ENCODE data around the gene MVK.

Gene MVK

GRCh38 chr12:109559601-109560000 lies 14.0 kb upstream of the MVK start:
- Histone ChIP-seq H3K4me3 (ENCODE audit: low read depth, low read length) (no peak overlapping the region), H3K27ac (no peak overlapping the region), H2AFZ (no peak overlapping the region), H3K27me3 (ENCODE audit: control insufficient read depth, insufficient read depth, low read length) (no peaks in the 10 kb centered on the region), H3K4me1 (no peaks in the 10 kb centered on the region), H3K4me2 (ENCODE audit: low read length) (no peak overlapping the region), H3K9ac (no peak overlapping the region), H3K79me2 (no peaks in the 10 kb centered on the region), H3K36me3 (ENCODE audit: control insufficient read depth, insufficient read depth, low read length) (no peaks in the 10 kb centered on the region), H3K9me3 (ENCODE audit: control insufficient read depth, low read length) (no peaks in the 10 kb centered on the region)
- no peak for TF ChIP-seq CTCF (IDR thresholded peaks at IDR 0.05)

GRCh38 chr12:109560867-109561710 lies 12.5 kb upstream of the MVK start:
- Histone ChIP-seq H3K79me2 (no peaks in the 10 kb centered on the region), H3K4me2 (ENCODE audit: low read length) (no peak overlapping the region), H2AFZ (no peak overlapping the region), H3K36me3 (ENCODE audit: control insufficient read depth, insufficient read depth, low read length) (no peaks in the 10 kb centered on the region), H3K4me1 (no peaks in the 10 kb centered on the region), H3K27me3 (ENCODE audit: control insufficient read depth, insufficient read depth, low read length) (no peaks in the 10 kb centered on the region), H3K4me3 (ENCODE audit: low read depth, low read length) (no peak overlapping the region), H3K9ac (no peak overlapping the region), H3K27ac (no peak overlapping the region), H3K9me3 (ENCODE audit: control insufficient read depth, low read length) (no peaks in the 10 kb centered on the region)
- no peak for TF ChIP-seq CTCF (IDR thresholded peaks at IDR 0.05)

- no peaks in the 10 kb centered on the region for H3K36me3 ChIP-seq (ENCODE audit: control insufficient read depth, insufficient read depth, low read length)
- H3K79me2 ChIP-seq: no peaks in the 10 kb centered on the region
- H3K27me3 ChIP-seq (ENCODE audit: control insufficient read depth, insufficient read depth, low read length): no peaks in the 10 kb centered on the region
- no peak overlapping the region for H3K4me2 ChIP-seq (ENCODE audit: low read length)
- no peak overlapping the region for H3K4me3 ChIP-seq (ENCODE audit: low read depth, low read length)
- H3K9ac ChIP-seq: no peak overlapping the region
- H3K9me3 ChIP-seq (ENCODE audit: control insufficient read depth, low read length): no peaks in the 10 kb centered on the region
- H3K27ac ChIP-seq: no peak overlapping the region
- no peak overlapping the region for H2AFZ ChIP-seq
- no peak for TF ChIP-seq CTCF (IDR thresholded peaks at IDR 0.05)
- no peaks in the 10 kb centered on the region for H3K4me1 ChIP-seq
Observed at GRCh38 chr12:109561711-109562030, 11.9 kb upstream of the MVK start.

GRCh38 chr12:109562871-109563270 lies 10.7 kb upstream of the MVK start:
- Histone ChIP-seq H3K36me3 (ENCODE audit: control insufficient read depth, insufficient read depth, low read length) (no peaks in the 10 kb centered on the region), H3K27me3 (ENCODE audit: control insufficient read depth, insufficient read depth, low read length) (no peaks in the 10 kb centered on the region), H3K9ac (no peak overlapping the region), H3K4me1 (no peaks in the 10 kb centered on the region), H3K9me3 (ENCODE audit: control insufficient read depth, low read length) (no peaks in the 10 kb centered on the region), H3K79me2 (no peaks in the 10 kb centered on the region), H2AFZ (no peak overlapping the region), H3K4me3 (ENCODE audit: low read depth, low read length) (no peak overlapping the region), H3K27ac (no peak overlapping the region), H3K4me2 (ENCODE audit: low read length) (no peak overlapping the region)
- no peak for TF ChIP-seq CTCF (IDR thresholded peaks at IDR 0.05)

All from parathyroid adenoma (tissue), 2 donors.